MCF 10A (cell line): Measurements from ENCODE around the gene CENPQ. TPM values are rescaled to one million over a fixed set of nuclear protein-coding genes. Genes with fewer than 3 reads are reported as not detected.

ENCODE experiments used
- BruUV-seq: library from RNA; stranded (reverse); fragments of 400-500 nt; replicated peaks from 2 replicates; lab custom pipeline; 2021; lab: Mats Ljungman, UMichigan
- CTCF ChIA-PET: fragments of 300-600 bp; sonication (Branson Sonifier 250); formaldehyde crosslinking; extraction: SDS; loops from one replicate; lab custom pipeline; 2021; ENCODE audit warnings: antibody characterized with exemption, inconsistent platforms; lab: Yijun Ruan, JAX
- POLR2A ChIA-PET: fragments of 300-600, 350-650 bp; sonication (Branson Sonifier 250); formaldehyde crosslinking; extraction: SDS; loops from one replicate; lab custom pipeline; 2020; ENCODE audit warnings: antibody characterized with exemption, inconsistent platforms; lab: Yijun Ruan, JAX
- DNase-seq: peaks from one replicate; pipeline ENCODE4 v3.0.0-alpha.2; 2018; ENCODE audit not compliant: unreplicated experiment
- H3K27ac Mint-ChIP-seq: one replicate; pipeline ENCODE4 v1.8.0; 2022; ENCODE audit warnings: mild to moderate bottlenecking, low read depth, mixed read lengths; ENCODE audit not compliant: unreplicated experiment
- H3K27me3 Mint-ChIP-seq: one replicate; pipeline ENCODE4 v1.8.0; 2022; ENCODE audit warnings: mixed read lengths; ENCODE audit not compliant: insufficient read depth, unreplicated experiment
- H3K36me3 Mint-ChIP-seq: one replicate; pipeline ENCODE4 v1.8.0; 2022; ENCODE audit warnings: mild to moderate bottlenecking, moderate library complexity, mixed read lengths; ENCODE audit not compliant: insufficient read depth, unreplicated experiment
- H3K4me1 Mint-ChIP-seq: one replicate; pipeline ENCODE4 v1.8.0; 2022; ENCODE audit warnings: mixed read lengths; ENCODE audit not compliant: insufficient read depth, unreplicated experiment
- H3K4me3 Mint-ChIP-seq: one replicate; pipeline ENCODE4 v1.8.0; 2022; ENCODE audit warnings: mild to moderate bottlenecking, moderate library complexity, mixed read lengths; ENCODE audit not compliant: unreplicated experiment
- H3K9me3 Mint-ChIP-seq: one replicate; pipeline ENCODE4 v1.8.0; 2022; ENCODE audit warnings: mixed read lengths; ENCODE audit not compliant: unreplicated experiment
- CTCF ChIP-seq: fragments of 200-600 bp; IDR thresholded peaks from one replicate; pipeline ENCODE4 v1.8.0; 2022; ENCODE audit warnings: antibody characterized with exemption, mild to moderate bottlenecking; ENCODE audit not compliant: unreplicated experiment
- intact Hi-C: fragments of 100-400 bp; cut with micrococcal nuclease; formaldehyde crosslinking; loops from 2 replicates; pipeline ENCODE4 v1.14.1; 2022
- total RNA-seq: library from RNA; stranded (reverse); gene quantifications from 2 replicates; pipeline ENCODE4 v1.2.3, GENCODE V29; 2022

Gene CENPQ
- total RNA-seq, 1 experiment from 2014 or later: 5.4 TPM

DNA sequence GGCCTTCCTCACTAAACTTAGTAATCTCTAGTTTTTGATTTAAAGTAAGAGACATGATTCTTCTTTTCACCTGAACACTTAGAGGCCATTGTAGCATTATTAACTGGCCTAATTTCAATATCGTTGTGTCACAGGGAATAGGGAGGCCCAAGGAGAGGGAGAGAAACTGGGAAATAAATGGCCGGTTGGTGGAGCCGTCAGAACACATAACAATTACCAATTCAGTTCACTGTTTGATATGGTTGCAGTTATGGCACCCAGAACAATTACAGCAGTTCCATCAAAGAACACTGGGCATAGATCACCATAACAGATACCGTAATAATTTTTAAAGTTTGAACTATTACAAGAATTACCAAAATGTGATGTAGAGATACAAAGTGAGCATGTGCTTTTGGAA lies 27.5 kb downstream of the CENPQ start:
- no peak for TF ChIP-seq CTCF
- Mint-ChIP-seq H3K4me1 (no peaks in the 10 kb centered on the region), H3K4me3 (no peak overlapping the region), H3K27ac (no peak overlapping the region), H3K27me3 (no peaks in the 10 kb centered on the region), H3K36me3 (peaks cover 15% of the 10 kb centered on the region), H3K9me3 (no peaks in the 10 kb centered on the region)
- CTCF ChIA-PET: interaction anchor here (1.0 kb wide), 1 partner anchor 41 kb away, joined by 4 read pairs; no protein-coding TSS in a partner anchor
- intact Hi-C loops: no loop called here
- BruUV-seq: no TSS peak
- POLR2A ChIA-PET: no interaction called here
- DNase-seq: no peak

DNA sequence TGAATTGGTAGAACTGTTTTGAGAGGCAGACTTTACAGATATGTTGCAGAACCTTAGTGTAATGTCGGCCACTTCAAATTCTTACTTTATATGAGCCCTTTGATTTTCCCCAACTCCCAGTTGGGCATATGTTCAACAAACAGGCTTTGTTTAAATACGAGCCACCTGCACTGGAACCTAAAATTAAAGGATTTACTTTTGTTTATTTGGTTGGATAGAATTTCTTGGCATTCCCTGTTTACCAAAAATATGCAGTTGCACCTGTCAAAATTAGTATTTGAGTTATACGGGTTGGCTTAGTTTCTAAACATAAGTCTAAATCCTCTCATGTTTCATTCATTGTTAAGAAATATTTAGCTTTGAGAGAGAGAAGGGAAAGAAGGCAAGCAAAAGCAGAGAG lies 34.1 kb downstream of the CENPQ start:
- no peak for TF ChIP-seq CTCF
- POLR2A ChIA-PET: no interaction called here
- H3K9me3 Mint-ChIP-seq: no peaks in the 10 kb centered on the region
- H3K4me1 Mint-ChIP-seq: no peaks in the 10 kb centered on the region
- no peak overlapping the region for H3K27ac Mint-ChIP-seq
- no peaks in the 10 kb centered on the region for H3K36me3 Mint-ChIP-seq
- H3K4me3 Mint-ChIP-seq: no peak overlapping the region
- BruUV-seq: no TSS peak
- intact Hi-C loops: no loop called here
- no peak for DNase-seq
- CTCF ChIA-PET: no interaction called here
- H3K27me3 Mint-ChIP-seq: no peaks in the 10 kb centered on the region

- no TSS peak for BruUV-seq
- H3K27me3 Mint-ChIP-seq: no peaks in the 10 kb centered on the region
- TF ChIP-seq CTCF: no peak
- no peaks in the 10 kb centered on the region for H3K4me1 Mint-ChIP-seq
- intact Hi-C loops: no loop called here
- no peaks in the 10 kb centered on the region for H3K9me3 Mint-ChIP-seq
- ChIA-PET CTCF (no interaction called here), POLR2A (interaction anchor here (0.5 kb wide), 1 partner anchor 10 kb away, joined by 3 read pairs; no protein-coding TSS in a partner anchor)
- H3K27ac Mint-ChIP-seq: no peak overlapping the region
- no peaks in the 10 kb centered on the region for H3K36me3 Mint-ChIP-seq
- H3K4me3 Mint-ChIP-seq: no peak overlapping the region
- no peak for DNase-seq
Measured at GRCh38 chr6:49499126-49499525, 36.0 kb downstream of the CENPQ start.

DNA sequence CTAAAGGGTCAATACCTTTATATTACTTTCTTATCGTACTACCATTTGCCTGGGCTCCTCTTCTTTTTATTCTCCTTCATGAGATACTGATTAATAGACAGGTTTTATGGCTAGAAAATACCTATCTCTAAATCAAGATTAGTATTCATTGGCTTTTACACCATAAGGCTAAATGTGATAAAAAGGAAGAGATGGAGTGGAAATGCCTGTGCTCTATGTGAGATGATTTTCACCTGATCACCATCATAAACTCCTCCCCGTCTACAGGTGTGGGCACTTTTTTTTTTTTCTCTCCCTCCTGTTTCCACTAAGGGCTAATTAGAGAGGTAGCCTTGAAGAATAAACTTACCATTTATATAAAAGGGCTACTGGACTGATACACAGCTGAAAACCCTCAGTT lies 36.5 kb downstream of the CENPQ start, which contains the start of gene GLYATL3:
Gene GLYATL3, plus strand, starts transcription at position 301 of the 400 bp plus-strand sequence. CDS start 12,068 bp downstream, outside the sequence.
- no peak within 1 kb of the TSS for H3K4me3 Mint-ChIP-seq
- intact Hi-C loops: no loop called here
- H3K27ac Mint-ChIP-seq: no peak within 1 kb of the TSS
- no peaks in the 10 kb centered on the region for H3K27me3 Mint-ChIP-seq
- H3K9me3 Mint-ChIP-seq: no peaks in the 10 kb centered on the region
- H3K36me3 Mint-ChIP-seq: no peaks in the 10 kb centered on the region
- TF ChIP-seq CTCF: no peak
- ChIA-PET CTCF (no interaction called here), POLR2A (no interaction called here)
- BruUV-seq: no TSS peak
- DNase-seq: no peak
- no peaks in the 10 kb centered on the region for H3K4me1 Mint-ChIP-seq
